Ishikawa (cell line): ENCODE measurements around the gene WDFY2.

ENCODE experiments used
- CEBPB ChIP-seq: IDR thresholded peaks from 2 replicates; pipeline ENCODE4 v1.6.1; 2012
- CREB1 ChIP-seq: IDR thresholded peaks from 2 replicates; pipeline ENCODE4 v1.6.1; 2012; ENCODE audit warnings: low read depth
- EGR1 ChIP-seq: IDR thresholded peaks from 2 replicates; pipeline ENCODE4 v1.6.1; 2012
- EP300 ChIP-seq: IDR thresholded peaks from 2 replicates; pipeline ENCODE4 v1.6.1; 2012; ENCODE audit warnings: borderline replicate concordance
- FOXM1 ChIP-seq: IDR thresholded peaks from 2 replicates; pipeline ENCODE4 v1.6.1; 2012; ENCODE audit warnings: low read depth, borderline replicate concordance
- NFIC ChIP-seq: IDR thresholded peaks from 2 replicates; pipeline ENCODE4 v1.6.1; 2012
- RAD21 ChIP-seq: IDR thresholded peaks from 2 replicates; pipeline ENCODE4 v1.6.1; 2012; ENCODE audit warnings: low read depth
- REST ChIP-seq: IDR thresholded peaks from 2 replicates; pipeline ENCODE4 v1.6.1; 2012; ENCODE audit warnings: low read depth, mild to moderate bottlenecking
- TAF1 ChIP-seq: IDR thresholded peaks from 2 replicates; pipeline ENCODE4 v1.6.1; 2012; ENCODE audit warnings: low read depth, mild to moderate bottlenecking
- TCF12 ChIP-seq: IDR thresholded peaks from 2 replicates; pipeline ENCODE4 v1.6.1; 2012; ENCODE audit warnings: low read depth
- TEAD4 ChIP-seq: IDR thresholded peaks from 2 replicates; pipeline ENCODE4 v1.6.1; 2012
- USF1 ChIP-seq: IDR thresholded peaks from 2 replicates; pipeline ENCODE4 v1.6.1; 2012
- YY1 ChIP-seq: IDR thresholded peaks from 2 replicates; pipeline ENCODE4 v1.6.1; 2012; ENCODE audit warnings: low read depth
- ZBTB7A ChIP-seq: IDR thresholded peaks from 2 replicates; pipeline ENCODE4 v1.6.1; 2012; ENCODE audit warnings: low read depth
- TF ChIP-seq, protein P1 (sequence below): IDR thresholded peaks from 2 replicates; pipeline ENCODE4 v1.6.1; 2012

WDFY2 gene

GRCh38 chr13:51684076-51684475 is 99.8 kb downstream of the WDFY2 start:
- no peak for TF ChIP-seq EP300
- TF ChIP-seq FOXM1: no peak
- TF ChIP-seq CREB1: no peak
- TF ChIP-seq, protein P1, sequence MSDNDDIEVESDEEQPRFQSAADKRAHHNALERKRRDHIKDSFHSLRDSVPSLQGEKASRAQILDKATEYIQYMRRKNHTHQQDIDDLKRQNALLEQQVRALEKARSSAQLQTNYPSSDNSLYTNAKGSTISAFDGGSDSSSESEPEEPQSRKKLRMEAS: no peak
- TF ChIP-seq USF1: no peak
- no peak for TF ChIP-seq TAF1
- TF ChIP-seq CEBPB: no peak
- TF ChIP-seq TEAD4: no peak
- no peak for TF ChIP-seq REST
- TF ChIP-seq ZBTB7A: no peak
- no peak for TF ChIP-seq EGR1
- no peak for TF ChIP-seq TCF12
- TF ChIP-seq YY1: no peak
- TF ChIP-seq RAD21: no peak

DNA sequence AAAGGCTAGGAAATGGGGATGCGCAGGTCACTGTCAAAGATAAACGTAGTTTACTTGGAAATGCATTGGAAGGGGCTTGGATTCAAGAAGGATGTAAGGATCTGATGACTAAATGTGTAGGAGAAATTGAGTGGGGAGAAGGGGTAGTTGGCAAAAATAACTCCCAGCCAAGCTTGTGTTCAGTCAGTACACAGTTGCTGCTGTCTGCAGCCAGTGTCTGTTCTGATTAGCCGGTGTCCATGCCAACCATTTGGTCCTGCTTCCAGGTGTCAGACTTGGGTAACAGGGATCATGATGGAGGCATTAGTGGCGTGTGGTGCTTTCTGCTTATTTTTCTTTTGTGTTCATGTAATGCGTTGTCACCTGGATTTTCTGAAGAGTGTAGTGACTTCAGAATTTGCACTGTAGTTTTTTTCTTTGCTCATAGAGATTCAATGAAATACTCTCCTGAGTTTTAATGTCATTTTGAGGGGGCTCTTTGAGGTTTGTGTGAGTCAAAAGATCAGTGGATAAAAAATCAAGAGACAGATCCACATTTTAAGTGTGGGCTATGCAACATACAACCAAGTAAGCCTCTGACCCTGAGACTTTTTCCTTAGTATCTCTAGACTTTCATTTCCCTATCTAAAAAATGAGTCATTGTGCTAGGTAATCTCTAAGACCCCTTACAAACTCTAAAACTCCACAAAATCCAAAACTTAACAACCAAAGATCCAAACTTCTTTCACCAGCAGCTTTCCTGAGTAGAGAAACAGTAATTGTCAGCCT is 103.9 kb downstream of the WDFY2 start:
- no peak for TF ChIP-seq YY1
- TF ChIP-seq TAF1: no peak
- no peak for TF ChIP-seq TCF12
- TF ChIP-seq, protein P1: no peak
- TF ChIP-seq CEBPB: no peak
- no peak for TF ChIP-seq NFIC
- no peak for TF ChIP-seq CREB1
- TF ChIP-seq REST: no peak
- no peak for TF ChIP-seq FOXM1
- no peak for TF ChIP-seq RAD21
- no peak for TF ChIP-seq EP300
- TF ChIP-seq USF1: no peak
- TF ChIP-seq EGR1: no peak

DNA sequence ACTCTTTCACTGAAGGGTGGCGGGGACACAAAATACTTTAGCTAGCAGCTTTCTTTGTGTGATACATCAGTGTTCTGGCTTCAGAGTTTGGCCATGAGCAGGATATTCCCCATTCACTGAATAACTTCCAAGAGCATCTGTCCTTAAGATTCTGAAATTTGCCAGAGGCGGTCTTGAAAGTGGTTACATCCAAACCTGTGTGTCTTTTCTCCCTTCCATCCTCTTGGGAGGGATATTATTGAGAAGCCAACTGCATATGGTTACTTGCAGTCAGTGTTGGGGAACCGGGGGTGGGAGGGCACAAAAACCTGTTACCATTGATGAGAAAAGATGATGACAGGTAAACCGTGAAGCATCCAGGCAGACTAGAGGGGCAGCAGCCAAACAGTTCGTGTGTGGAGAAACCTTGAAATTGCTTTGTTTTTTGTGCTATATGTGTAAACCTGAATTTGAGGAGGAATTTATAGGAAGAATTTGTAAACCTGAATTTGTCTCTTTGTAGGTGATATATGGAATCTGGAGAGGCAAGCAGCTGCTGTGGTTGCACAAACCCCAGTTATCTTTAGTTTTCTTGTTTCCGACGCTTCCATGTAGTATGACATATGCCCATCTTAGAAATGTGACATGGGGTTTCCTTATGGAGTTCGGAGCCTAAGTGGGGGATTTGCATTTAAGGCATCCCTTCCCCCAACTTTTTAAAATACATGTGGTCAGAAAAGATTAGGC is 104.8 kb downstream of the WDFY2 start:
- TF ChIP-seq FOXM1 (no peak), ZBTB7A (no peak), CEBPB (no peak), REST (no peak), EP300 (no peak), TCF12 (no peak), YY1 (no peak), EGR1 (no peak), TAF1 (no peak), USF1 (no peak), NFIC (no peak), RAD21 (no peak), CREB1 (no peak), TEAD4 (no peak)
- TF ChIP-seq, protein P1: no peak
